Measurements from ENCODE around the gene CTNNA2. TPM values are rescaled to one million over a fixed set of nuclear protein-coding genes. Genes with fewer than 3 reads are reported as not detected.

Gene CTNNA2
- total and polyA plus RNA-seq, 2 of the 8 experiments (the other 6 are each of a cell fraction or from before 2014, with no cell fraction given), result 3.9 to 9.0 TPM

GRCh38 chr2:80075719-80076118, 562.9 kb downstream of the CTNNA2 start (continued):
- TF ChIP-seq JUND (IDR thresholded peaks at IDR 0.05; ENCODE audit: low read length), result no peak
- TF ChIP-seq EZH2 (IDR thresholded peaks at IDR 0.05; ENCODE audit: low read depth, low read length, severe bottlenecking), result no peak
- TF ChIP-seq CBX5 (IDR thresholded peaks at IDR 0.05; ENCODE audit: low read depth, low read length), result no peak
- no peak for TF ChIP-seq SIRT6 (IDR thresholded peaks at IDR 0.05; ENCODE audit: low read length)

Data from H1 (cell line).